A375 (cell line): ENCODE data around the gene MRPL55. TPM values are rescaled to one million over a fixed set of nuclear protein-coding genes. Genes with fewer than 3 reads are reported as not detected.

Experiments
- small RNA-seq: library from RNA; depleted of rRNA; stranded (forward); fragments of <200 nt; gene quantifications from one replicate; pipeline ENCODE3, GENCODE V24; 2014
- total RNA-seq: library from RNA; depleted of rRNA; stranded (reverse); fragments of >200 nt; shearing (Covaris generic); gene quantifications from 2 replicates; pipeline ENCODE4 v1.2.3, GENCODE V29; 2014; rRNA removed

The MRPL55 gene
- total RNA-seq: 121 and 136 TPM in 2 replicates

GRCh38 chr1:228109073-228109961 is at the start of gene MRPL55:
TSS of gene MRPL55 (minus strand) at chr1:228109299. CDS start at chr1:228108260, 1,039 bp downstream.

GRCh38 chr1:228149406-228150119 is 40.5 kb upstream of the MRPL55 start, which contains the start of gene GJC2:
TSS of gene GJC2 (plus strand) at chr1:228149930. CDS start at chr1:228157759, 7,829 bp downstream.

GRCh38 chr1:228139931-228140723 is 31.0 kb upstream of the MRPL55 start, which contains the start of gene GUK1:
TSS of gene GUK1 (plus strand) at chr1:228140279. CDS start at chr1:228140303, 24 bp downstream.

GRCh38 chr1:228102791-228103620 is 6.1 kb downstream of the MRPL55 start, which contains the start of gene C1orf35:
TSS of gene C1orf35 (minus strand) at chr1:228103325. CDS start at chr1:228103227, 98 bp downstream.

GRCh38 chr1:228082214-228082917 is 26.7 kb downstream of the MRPL55 start, which contains the start of gene ARF1:
TSS of gene ARF1 (plus strand) at chr1:228082708. CDS start at chr1:228097115, 14,407 bp downstream.

Small RNAs within 50 kb of the gene (small RNA-seq; reads per million reads assigned to genes)
- not detected for gene AL359510.1

Other genes starting within 250 kb of the MRPL55 start
- gene WNT9A, start 161.4 kb downstream of the MRPL55 start, total RNA-seq: 0.72 and 0.83 TPM in 2 replicates
- gene WNT3A, start 102.3 kb downstream of the MRPL55 start, total RNA-seq: not detected in 2 replicates
- 259 and 295 TPM in 2 replicates for gene ARF1, start 26.6 kb downstream of the MRPL55 start, total RNA-seq
- 32.0 and 34.4 TPM in 2 replicates for gene C1orf35, start 6.0 kb downstream of the MRPL55 start, total RNA-seq
- gene GUK1, start 31.0 kb upstream of the MRPL55 start, total RNA-seq: 342 and 456 TPM in 2 replicates
- gene GJC2, start 40.6 kb upstream of the MRPL55 start, total RNA-seq: 3.1 and 3.3 TPM in 2 replicates
- gene IBA57, start 56.5 kb upstream of the MRPL55 start, total RNA-seq: 9.6 and 10.7 TPM in 2 replicates
- gene OBSCN, start 98.7 kb upstream of the MRPL55 start, total RNA-seq: 3.3 and 3.6 TPM in 2 replicates